Osteocyte (in vitro differentiated cells): ENCODE results near the gene LRRC45. TPM values are rescaled to one million over a fixed set of nuclear protein-coding genes. Genes with fewer than 3 reads are reported as not detected.
A peak's percentile ranks its signal among the peaks of the same experiment; 100 is the strongest.

Experiments used
- DNase-seq: peaks from one replicate; pipeline ENCODE4 v3.0.0; 2021; ENCODE audit warnings: mixed read lengths; ENCODE audit not compliant: unreplicated experiment; ENCODE audit errors: extremely low spot score
- H3K27ac Mint-ChIP-seq: one replicate; pipeline ENCODE4 v1.8.0; 2021; ENCODE audit warnings: mild to moderate bottlenecking, mixed read lengths; ENCODE audit not compliant: unreplicated experiment
- H3K27me3 Mint-ChIP-seq: one replicate; pipeline ENCODE4 v1.8.0; 2021; ENCODE audit warnings: mixed read lengths; ENCODE audit not compliant: unreplicated experiment
- H3K36me3 Mint-ChIP-seq: one replicate; pipeline ENCODE4 v1.8.0; 2021; ENCODE audit warnings: mixed read lengths; ENCODE audit not compliant: unreplicated experiment
- H3K4me1 Mint-ChIP-seq: one replicate; pipeline ENCODE4 v1.8.0; 2021; ENCODE audit warnings: mixed read lengths; ENCODE audit not compliant: unreplicated experiment
- H3K4me3 Mint-ChIP-seq: one replicate; pipeline ENCODE4 v1.8.0; 2021; ENCODE audit warnings: mild to moderate bottlenecking, moderate library complexity, mixed read lengths; ENCODE audit not compliant: unreplicated experiment
- H3K9me3 Mint-ChIP-seq: one replicate; pipeline ENCODE4 v1.8.0; 2021; ENCODE audit warnings: mixed read lengths; ENCODE audit not compliant: unreplicated experiment
- CTCF ChIP-seq: fragments of 200-600 bp; sonication (generic); IDR thresholded peaks from 2 replicates; pipeline ENCODE4 v1.5.0; 2021; ENCODE audit warnings: antibody characterized with exemption, mild to moderate bottlenecking, moderate library complexity
- total RNA-seq: library from RNA; stranded (reverse); gene quantifications from 2 replicates; pipeline ENCODE4 v1.2.1, GENCODE V29; 2021

Gene LRRC45
- total RNA-seq, 1 donor from 2014 or later: 9.4 TPM

- no peak for DNase-seq
- H3K4me1 Mint-ChIP-seq: peaks cover 19% of the 10 kb centered on the region
- no peaks in the 10 kb centered on the region for H3K9me3 Mint-ChIP-seq
- H3K27me3 Mint-ChIP-seq: no peaks in the 10 kb centered on the region
- H3K36me3 Mint-ChIP-seq: peaks cover 6% of the 10 kb centered on the region
- H3K27ac Mint-ChIP-seq: no peak overlapping the region
- no peak for TF ChIP-seq CTCF
- H3K4me3 Mint-ChIP-seq: no peak overlapping the region
These were observed 22.1 kb upstream of the LRRC45 start for GRCh38 chr17:82000803-82001570.

- no peak for TF ChIP-seq CTCF
- Mint-ChIP-seq H3K36me3 (peaks cover 2% of the 10 kb centered on the region), H3K9me3 (no peaks in the 10 kb centered on the region), H3K27ac (no peak overlapping the region), H3K27me3 (no peaks in the 10 kb centered on the region), H3K4me1 (peaks cover 19% of the 10 kb centered on the region), H3K4me3 (no peak overlapping the region)
- no peak for DNase-seq
These were observed 21.5 kb upstream of the LRRC45 start for GRCh38 chr17:82001571-82002056.

GRCh38 chr17:82003411-82004381 lies 19.4 kb upstream of the LRRC45 start:
- Mint-ChIP-seq H3K27me3 (no peaks in the 10 kb centered on the region), H3K4me1 (peaks cover 21% of the 10 kb centered on the region), H3K9me3 (no peaks in the 10 kb centered on the region), H3K27ac (peak overlapping the region; percentile 71), H3K36me3 (no peaks in the 10 kb centered on the region), H3K4me3 (no peak overlapping the region)
- DNase-seq: peak; percentile 95
- TF ChIP-seq CTCF: no peak

- Mint-ChIP-seq H3K4me1 (peaks cover 21% of the 10 kb centered on the region), H3K36me3 (no peaks in the 10 kb centered on the region), H3K9me3 (no peaks in the 10 kb centered on the region), H3K27ac (no peak overlapping the region), H3K27me3 (no peaks in the 10 kb centered on the region), H3K4me3 (no peak overlapping the region)
- DNase-seq: no peak
- no peak for TF ChIP-seq CTCF
These were observed 18.3 kb upstream of the LRRC45 start for GRCh38 chr17:82004517-82005455.
